ENCODE data around the gene RNMT.

Gene RNMT

DNA sequence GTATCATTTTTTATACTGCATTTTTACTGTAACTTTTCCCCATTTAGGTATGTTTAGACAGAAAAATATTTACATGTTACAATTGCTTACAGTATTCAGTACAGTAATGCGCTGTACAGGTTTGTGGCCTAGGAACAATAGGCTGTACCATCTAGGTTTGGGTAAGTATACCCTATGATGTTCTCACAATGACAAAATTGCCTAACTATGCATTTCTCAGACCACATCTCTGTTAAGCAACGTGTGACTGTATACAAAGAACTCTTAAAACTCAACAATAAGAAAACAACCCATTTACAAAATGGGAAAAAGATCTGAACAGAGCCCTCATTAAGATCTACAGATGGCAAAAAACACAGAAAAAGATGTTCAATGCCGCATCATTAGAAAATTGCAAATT, 29.5 kb upstream of the RNMT start:
- Histone ChIP-seq H2AFZ (ENCODE audit: low read depth, low read length, severe bottlenecking) (no peak overlapping the region), H3K4me3 (ENCODE audit: insufficient read depth, low read length, poor library complexity, severe bottlenecking) (no peak overlapping the region), H3K9me2 (replicated peaks; ENCODE audit: insufficient read depth, low read length) (no peaks in the 10 kb centered on the region), H3K79me2 (ENCODE audit: insufficient read depth, low read length) (peaks cover 59% of the 10 kb centered on the region), H3K27me3 (ENCODE audit: low read length) (no peaks in the 10 kb centered on the region), H3K9ac (ENCODE audit: low read length) (no peak overlapping the region), H3F3A (ENCODE audit: insufficient read depth) (no peaks in the 10 kb centered on the region), H3K27ac (ENCODE audit: low read depth, low read length) (no peak overlapping the region), H4K20me1 (ENCODE audit: low read depth, low read length) (no peaks in the 10 kb centered on the region), H3K36me3 (ENCODE audit: low read length) (no peaks in the 10 kb centered on the region), H3K9me3 (ENCODE audit: insufficient read depth, low read length) (peaks cover 8% of the 10 kb centered on the region; the same call in 1 of the 2 replicates), H3K4me2 (ENCODE audit: low read depth, low read length, poor library complexity, severe bottlenecking) (no peak overlapping the region)
- TF ChIP-seq EZH2phosphoT487 (conservative IDR thresholded peaks at IDR 0.05; ENCODE audit: low read length) = no peak
- TF ChIP-seq, protein P1, sequence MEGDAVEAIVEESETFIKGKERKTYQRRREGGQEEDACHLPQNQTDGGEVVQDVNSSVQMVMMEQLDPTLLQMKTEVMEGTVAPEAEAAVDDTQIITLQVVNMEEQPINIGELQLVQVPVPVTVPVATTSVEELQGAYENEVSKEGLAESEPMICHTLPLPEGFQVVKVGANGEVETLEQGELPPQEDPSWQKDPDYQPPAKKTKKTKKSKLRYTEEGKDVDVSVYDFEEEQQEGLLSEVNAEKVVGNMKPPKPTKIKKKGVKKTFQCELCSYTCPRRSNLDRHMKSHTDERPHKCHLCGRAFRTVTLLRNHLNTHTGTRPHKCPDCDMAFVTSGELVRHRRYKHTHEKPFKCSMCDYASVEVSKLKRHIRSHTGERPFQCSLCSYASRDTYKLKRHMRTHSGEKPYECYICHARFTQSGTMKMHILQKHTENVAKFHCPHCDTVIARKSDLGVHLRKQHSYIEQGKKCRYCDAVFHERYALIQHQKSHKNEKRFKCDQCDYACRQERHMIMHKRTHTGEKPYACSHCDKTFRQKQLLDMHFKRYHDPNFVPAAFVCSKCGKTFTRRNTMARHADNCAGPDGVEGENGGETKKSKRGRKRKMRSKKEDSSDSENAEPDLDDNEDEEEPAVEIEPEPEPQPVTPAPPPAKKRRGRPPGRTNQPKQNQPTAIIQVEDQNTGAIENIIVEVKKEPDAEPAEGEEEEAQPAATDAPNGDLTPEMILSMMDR (IDR thresholded peaks at IDR 0.05; ENCODE audit: insufficient read depth, low read length, poor library complexity, severe bottlenecking) = no peak

DNA sequence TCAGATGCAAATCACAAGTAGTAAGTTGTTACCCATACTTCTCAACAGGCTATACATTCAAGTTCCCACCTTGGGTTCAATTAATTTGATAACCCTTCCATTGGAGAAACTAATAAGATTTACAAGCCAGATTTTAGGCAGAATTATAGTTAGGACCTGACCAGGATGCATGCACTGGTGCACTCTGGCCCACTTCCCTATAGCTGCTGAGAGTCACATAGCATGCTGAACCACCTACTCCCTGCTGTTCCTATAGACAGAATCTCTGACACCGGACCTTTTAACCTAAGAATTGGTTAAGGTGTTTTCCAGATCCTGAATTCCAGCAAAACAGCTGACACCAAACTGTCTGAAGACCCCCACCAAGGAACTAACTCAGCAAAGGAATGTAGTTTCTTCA, 26.3 kb upstream of the RNMT start:
- H3K4me2 ChIP-seq (ENCODE audit: low read depth, low read length, poor library complexity, severe bottlenecking) = no peak overlapping the region
- H3K36me3 ChIP-seq (ENCODE audit: low read length) = no peaks in the 10 kb centered on the region; the same call in 1 of the 2 replicates
- TF ChIP-seq, protein P1 (IDR thresholded peaks at IDR 0.05; ENCODE audit: insufficient read depth, low read length, poor library complexity, severe bottlenecking) = no peak
- TF ChIP-seq EZH2phosphoT487 (conservative IDR thresholded peaks at IDR 0.05; ENCODE audit: low read length) = no peak
- peaks cover 31% of the 10 kb centered on the region; the same call in 1 of the 2 replicates for H3K9me3 ChIP-seq (ENCODE audit: insufficient read depth, low read length)
- H3K27me3 ChIP-seq (ENCODE audit: low read length) = no peaks in the 10 kb centered on the region
- no peak overlapping the region for H3K4me3 ChIP-seq (ENCODE audit: insufficient read depth, low read length, poor library complexity, severe bottlenecking)
- no peaks in the 10 kb centered on the region for H4K20me1 ChIP-seq (ENCODE audit: low read depth, low read length)
- H2AFZ ChIP-seq (ENCODE audit: low read depth, low read length, severe bottlenecking) = no peak overlapping the region
- no peaks in the 10 kb centered on the region for H3K9me2 ChIP-seq (replicated peaks; ENCODE audit: insufficient read depth, low read length)
- H3K27ac ChIP-seq (ENCODE audit: low read depth, low read length) = no peak overlapping the region
- peaks cover 87% of the 10 kb centered on the region for H3K79me2 ChIP-seq (ENCODE audit: insufficient read depth, low read length)
- no peak overlapping the region for H3K9ac ChIP-seq (ENCODE audit: low read length)
- H3F3A ChIP-seq (ENCODE audit: insufficient read depth) = no peaks in the 10 kb centered on the region

DNA sequence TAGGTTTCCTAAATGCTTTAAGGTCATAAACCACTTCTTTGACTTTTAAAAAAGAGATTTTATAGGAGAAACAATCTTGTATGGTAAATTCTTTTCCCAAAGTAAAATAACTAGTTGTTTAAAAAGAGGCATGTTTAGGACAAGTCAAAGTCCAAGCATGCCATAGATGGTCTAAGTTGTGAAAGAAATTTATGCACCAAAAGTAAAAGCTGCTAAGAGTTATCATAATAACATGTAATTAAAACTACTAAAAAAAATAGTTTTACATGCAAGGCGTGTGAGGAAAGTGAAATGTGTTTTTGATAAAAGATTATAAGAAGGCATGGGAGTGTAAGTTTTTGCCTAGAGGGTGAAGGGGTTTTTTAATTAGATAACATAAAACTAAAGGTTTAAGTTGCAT, 22.6 kb upstream of the RNMT start:
- Histone ChIP-seq H3K9ac (ENCODE audit: low read length) (no peak overlapping the region), H3K27me3 (ENCODE audit: low read length) (no peaks in the 10 kb centered on the region), H3K36me3 (ENCODE audit: low read length) (peaks cover 2% of the 10 kb centered on the region; the same call in 1 of the 2 replicates), H2AFZ (ENCODE audit: low read depth, low read length, severe bottlenecking) (no peak overlapping the region), H3K79me2 (ENCODE audit: insufficient read depth, low read length) (peaks cover 93% of the 10 kb centered on the region), H4K20me1 (ENCODE audit: low read depth, low read length) (no peaks in the 10 kb centered on the region), H3F3A (ENCODE audit: insufficient read depth) (no peaks in the 10 kb centered on the region), H3K9me3 (ENCODE audit: insufficient read depth, low read length) (peaks cover 35% of the 10 kb centered on the region; the same call in 1 of the 2 replicates), H3K4me2 (ENCODE audit: low read depth, low read length, poor library complexity, severe bottlenecking) (no peak overlapping the region), H3K9me2 (replicated peaks; ENCODE audit: insufficient read depth, low read length) (no peaks in the 10 kb centered on the region), H3K4me3 (ENCODE audit: insufficient read depth, low read length, poor library complexity, severe bottlenecking) (no peak overlapping the region), H3K27ac (ENCODE audit: low read depth, low read length) (no peak overlapping the region)
- no peak for TF ChIP-seq EZH2phosphoT487 (conservative IDR thresholded peaks at IDR 0.05; ENCODE audit: low read length)
- TF ChIP-seq, protein P1 (IDR thresholded peaks at IDR 0.05; ENCODE audit: insufficient read depth, low read length, poor library complexity, severe bottlenecking) = no peak
